DND-41 (cell line): ENCODE measurements around the gene GPC5.

Source experiments
- EZH2 ChIP-seq: IDR thresholded peaks from 3 replicates; pipeline ENCODE4 v1.6.1; 2012; ENCODE audit warnings: borderline replicate concordance, low read depth, mild to moderate bottlenecking, moderate library complexity, low read length, inconsistent platforms; ENCODE audit not compliant: severe bottlenecking
- TF ChIP-seq, protein P1 (sequence below): IDR thresholded peaks from 2 replicates; pipeline ENCODE4 v1.5.1; 2012; ENCODE audit warnings: borderline replicate concordance, low read length, moderate library complexity, mild to moderate bottlenecking; ENCODE audit not compliant: poor library complexity, severe bottlenecking; ENCODE audit errors: extremely low read depth

DNA sequence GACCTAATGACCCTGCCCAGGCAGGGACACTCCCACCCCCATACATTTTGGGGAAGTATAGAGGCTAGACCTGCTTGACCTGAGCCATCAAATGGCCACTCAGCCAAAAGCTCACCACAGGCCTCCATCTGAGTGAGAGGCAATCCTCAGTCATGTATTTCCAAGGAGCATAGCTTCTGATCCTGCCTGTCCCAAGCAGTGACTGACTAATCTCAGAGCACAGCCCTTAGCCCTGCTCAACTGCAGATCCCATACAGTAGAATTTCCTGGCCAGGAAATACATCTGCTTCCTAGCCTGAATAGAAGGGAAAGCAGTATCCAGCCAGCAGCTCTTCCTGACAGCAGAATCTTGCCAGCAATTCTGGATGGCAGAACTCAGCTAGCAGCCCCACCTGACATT is 947.6 kb downstream of the GPC5 start:
- TF ChIP-seq, protein P1, sequence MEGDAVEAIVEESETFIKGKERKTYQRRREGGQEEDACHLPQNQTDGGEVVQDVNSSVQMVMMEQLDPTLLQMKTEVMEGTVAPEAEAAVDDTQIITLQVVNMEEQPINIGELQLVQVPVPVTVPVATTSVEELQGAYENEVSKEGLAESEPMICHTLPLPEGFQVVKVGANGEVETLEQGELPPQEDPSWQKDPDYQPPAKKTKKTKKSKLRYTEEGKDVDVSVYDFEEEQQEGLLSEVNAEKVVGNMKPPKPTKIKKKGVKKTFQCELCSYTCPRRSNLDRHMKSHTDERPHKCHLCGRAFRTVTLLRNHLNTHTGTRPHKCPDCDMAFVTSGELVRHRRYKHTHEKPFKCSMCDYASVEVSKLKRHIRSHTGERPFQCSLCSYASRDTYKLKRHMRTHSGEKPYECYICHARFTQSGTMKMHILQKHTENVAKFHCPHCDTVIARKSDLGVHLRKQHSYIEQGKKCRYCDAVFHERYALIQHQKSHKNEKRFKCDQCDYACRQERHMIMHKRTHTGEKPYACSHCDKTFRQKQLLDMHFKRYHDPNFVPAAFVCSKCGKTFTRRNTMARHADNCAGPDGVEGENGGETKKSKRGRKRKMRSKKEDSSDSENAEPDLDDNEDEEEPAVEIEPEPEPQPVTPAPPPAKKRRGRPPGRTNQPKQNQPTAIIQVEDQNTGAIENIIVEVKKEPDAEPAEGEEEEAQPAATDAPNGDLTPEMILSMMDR, result no peak
- no peak for TF ChIP-seq EZH2
